BJ (cell line): ENCODE results near the gene GLI3. TPM values are rescaled to one million over a fixed set of nuclear protein-coding genes. Genes with fewer than 3 reads are reported as not detected.

Source experiments
- CTCF ChIA-PET: fragments of 350-600 bp; formaldehyde crosslinking; extraction: SDS; loops from one replicate; lab custom pipeline; 2021; ENCODE audit warnings: antibody characterized with exemption, inconsistent platforms; lab: Yijun Ruan, JAX
- POLR2A ChIA-PET: fragments of 300-600 bp; sonication (Branson Sonifier 250); formaldehyde crosslinking; extraction: SDS; loops from one replicate; lab custom pipeline; 2021; ENCODE audit warnings: antibody characterized with exemption; lab: Charles Lee
- DNase-seq: peaks from one replicate; pipeline ENCODE4 v3.0.0-alpha.2; 2011; ENCODE audit warnings: low read depth
- H3K27me3 ChIP-seq: 2 replicates; pipeline ENCODE4 v1.6.0; 2011; ENCODE audit warnings: low read length; ENCODE audit not compliant: control insufficient read depth, insufficient read depth
- H3K36me3 ChIP-seq: 2 replicates; pipeline ENCODE4 v1.5.1; 2011; ENCODE audit warnings: low read length; ENCODE audit not compliant: control insufficient read depth, insufficient read depth
- H3K4me3 ChIP-seq: 2 replicates; pipeline ENCODE4 v1.5.1; 2011; ENCODE audit warnings: low read depth, mild to moderate bottlenecking, control low read depth, low read length
- polyA plus RNA-seq: library from polyadenylated mRNA; depleted of rRNA; stranded (reverse); fragments of >200 nt; gene quantifications from 2 replicates; pipeline ENCODE4 v1.2.3, GENCODE V29; 2011
- TF ChIP-seq, protein P1 (sequence below): IDR thresholded peaks from 2 replicates; pipeline ENCODE4 v1.5.1; 2011; ENCODE audit warnings: low read depth, mild to moderate bottlenecking, control low read depth, inconsistent platforms, low read length, moderate library complexity; ENCODE audit not compliant: insufficient read depth

GLI3 gene
- polyA plus RNA-seq, 1 experiment, result 5.1 TPM

DNA sequence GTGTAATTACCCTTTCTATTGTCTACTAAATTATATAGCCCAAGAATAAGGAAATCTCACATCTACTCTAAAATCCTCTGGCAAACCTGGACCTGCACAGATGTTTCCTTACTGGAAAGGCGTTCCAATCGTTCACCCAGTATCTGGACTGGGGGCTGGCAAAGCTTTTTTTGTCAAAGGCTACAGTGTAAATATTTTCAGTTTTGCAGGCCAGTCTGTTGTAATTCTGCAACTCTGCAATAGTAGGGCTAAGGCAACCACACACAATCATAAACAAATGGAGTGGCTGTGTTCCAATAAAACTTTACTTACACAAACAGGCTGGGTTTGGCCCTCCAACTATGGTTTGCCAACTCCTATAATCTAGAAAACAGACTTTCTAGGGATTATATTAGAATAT lies 56.2 kb downstream of the GLI3 start:
- no peak for DNase-seq
- TF ChIP-seq, protein P1, sequence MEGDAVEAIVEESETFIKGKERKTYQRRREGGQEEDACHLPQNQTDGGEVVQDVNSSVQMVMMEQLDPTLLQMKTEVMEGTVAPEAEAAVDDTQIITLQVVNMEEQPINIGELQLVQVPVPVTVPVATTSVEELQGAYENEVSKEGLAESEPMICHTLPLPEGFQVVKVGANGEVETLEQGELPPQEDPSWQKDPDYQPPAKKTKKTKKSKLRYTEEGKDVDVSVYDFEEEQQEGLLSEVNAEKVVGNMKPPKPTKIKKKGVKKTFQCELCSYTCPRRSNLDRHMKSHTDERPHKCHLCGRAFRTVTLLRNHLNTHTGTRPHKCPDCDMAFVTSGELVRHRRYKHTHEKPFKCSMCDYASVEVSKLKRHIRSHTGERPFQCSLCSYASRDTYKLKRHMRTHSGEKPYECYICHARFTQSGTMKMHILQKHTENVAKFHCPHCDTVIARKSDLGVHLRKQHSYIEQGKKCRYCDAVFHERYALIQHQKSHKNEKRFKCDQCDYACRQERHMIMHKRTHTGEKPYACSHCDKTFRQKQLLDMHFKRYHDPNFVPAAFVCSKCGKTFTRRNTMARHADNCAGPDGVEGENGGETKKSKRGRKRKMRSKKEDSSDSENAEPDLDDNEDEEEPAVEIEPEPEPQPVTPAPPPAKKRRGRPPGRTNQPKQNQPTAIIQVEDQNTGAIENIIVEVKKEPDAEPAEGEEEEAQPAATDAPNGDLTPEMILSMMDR, result no peak
- Histone ChIP-seq H3K4me3 (no peak overlapping the region), H3K27me3 (no peaks in the 10 kb centered on the region), H3K36me3 (0 out of 2 replicates have a peak, but pooled peaks cover 1% of the 10 kb centered on the region)
- ChIA-PET CTCF (no interaction called here), POLR2A (interaction anchor here (0.5 kb wide), 1 partner anchor 18 kb away, joined by 9 read pairs; no protein-coding TSS in a partner anchor)

DNA sequence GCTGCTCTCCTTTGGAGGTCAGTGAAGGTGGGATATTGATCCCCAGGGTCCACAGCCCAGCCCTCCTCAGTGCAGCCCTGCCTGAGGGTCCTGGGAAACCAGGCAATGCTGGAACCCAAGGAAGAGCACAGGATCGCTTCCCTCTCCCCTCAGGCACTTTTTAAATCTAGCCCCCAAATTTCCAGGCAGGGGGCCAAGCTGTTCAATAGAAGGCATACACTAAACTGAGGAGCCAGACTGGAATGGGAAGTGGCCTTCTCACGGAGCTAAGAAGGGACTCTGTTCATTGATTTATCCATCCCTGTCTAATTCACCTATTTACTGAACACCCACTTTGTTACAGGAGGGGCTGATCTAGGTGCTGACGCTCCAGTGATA lies 60.3 kb downstream of the GLI3 start:
- Histone ChIP-seq H3K4me3 (no peak overlapping the region), H3K36me3 (0 out of 2 replicates have a peak, but pooled peaks cover 1% of the 10 kb centered on the region), H3K27me3 (no peaks in the 10 kb centered on the region)
- ChIA-PET CTCF (interaction anchor here (1.9 kb wide), 1 partner anchor 12 kb away, joined by 4 read pairs; no protein-coding TSS in a partner anchor), POLR2A (no interaction called here)
- DNase-seq, result no peak
- TF ChIP-seq, protein P1, result no peak

DNA sequence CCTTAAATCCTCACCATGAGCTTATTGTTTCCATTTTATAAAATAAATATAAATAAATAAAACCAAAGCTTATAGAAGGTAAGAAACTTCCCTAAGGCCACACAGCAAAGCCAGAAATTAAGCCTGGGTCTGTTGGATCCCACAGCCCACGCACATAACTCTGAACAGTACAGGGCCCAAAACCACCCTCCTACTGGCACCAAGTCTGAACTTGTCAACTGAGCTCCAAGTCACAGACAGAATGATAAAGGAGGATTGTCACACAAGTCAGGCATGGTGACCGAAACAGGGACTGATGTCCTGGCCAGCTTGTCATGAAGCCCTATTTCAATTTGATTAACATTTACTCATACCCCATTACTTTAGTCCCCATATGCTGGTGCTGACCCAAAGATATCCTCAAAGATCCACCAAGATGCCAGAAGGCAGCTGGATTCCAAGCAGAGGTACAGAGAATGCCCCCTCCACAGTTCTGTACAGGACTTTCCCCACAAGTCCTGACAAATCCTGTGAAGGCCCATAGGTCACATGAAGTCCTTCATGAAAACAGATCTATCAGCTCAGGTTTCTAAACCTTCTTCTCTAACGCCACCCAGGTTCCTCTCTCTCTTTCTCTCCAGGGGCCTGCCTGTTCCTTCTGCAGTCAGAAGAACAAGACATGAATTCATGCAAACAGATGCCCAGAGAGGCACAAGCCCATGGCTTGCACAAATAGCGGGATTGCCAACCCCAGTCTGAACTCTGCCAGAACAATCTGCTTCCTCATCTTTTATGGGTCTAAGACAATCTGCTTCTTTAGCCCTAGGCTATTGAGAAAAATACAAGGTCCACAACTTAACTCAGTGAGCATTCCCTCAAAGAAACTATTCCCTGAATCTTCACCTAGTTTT lies 60.9 kb downstream of the GLI3 start:
- no peak for DNase-seq
- no peak overlapping the region for H3K4me3 ChIP-seq
- no peaks in the 10 kb centered on the region for H3K27me3 ChIP-seq
- TF ChIP-seq, protein P1, result no peak
- H3K36me3 ChIP-seq, result 0 out of 2 replicates have a peak, but pooled peaks cover 1% of the 10 kb centered on the region
- ChIA-PET CTCF (interaction anchor here (1.5 to 1.9 kb wide), 3 partner anchors 10 to 12 kb away, joined by 3 to 4 read pairs (median 3); no protein-coding TSS in a partner anchor), POLR2A (no interaction called here)

DNA sequence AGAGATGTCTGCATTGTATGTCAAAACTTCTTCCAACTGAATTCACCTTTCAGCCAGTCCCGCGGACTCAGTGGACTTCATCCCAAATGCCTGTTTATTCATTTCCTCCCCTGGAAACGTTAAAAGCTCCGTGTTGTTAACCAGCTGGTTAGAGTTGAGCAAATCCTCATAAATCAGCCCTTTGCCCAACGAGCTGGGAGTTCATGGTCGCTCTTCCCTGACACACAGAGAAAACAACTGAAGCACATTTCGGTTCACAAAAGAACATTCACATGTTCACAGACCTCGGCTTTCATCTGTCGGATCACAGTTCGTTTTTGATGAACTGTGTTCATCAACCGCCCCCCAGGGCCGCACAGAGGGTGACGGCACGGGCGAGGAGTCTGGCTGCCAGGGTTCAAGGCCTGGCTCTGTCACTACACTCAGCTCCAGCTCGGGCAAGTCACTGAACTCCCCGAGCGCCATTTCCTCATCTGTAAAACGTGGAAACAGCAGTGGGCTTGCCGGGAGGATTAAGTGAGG lies 62.6 kb downstream of the GLI3 start:
- ChIA-PET CTCF (interaction anchor here (1.4 to 1.6 kb wide), 3 partner anchors 8 to 12 kb away, joined by 3 to 4 read pairs (median 3); no protein-coding TSS in a partner anchor), POLR2A (no interaction called here)
- no peak overlapping the region for H3K4me3 ChIP-seq
- TF ChIP-seq, protein P1, result no peak
- no peak for DNase-seq
- H3K36me3 ChIP-seq, result no peaks in the 10 kb centered on the region
- H3K27me3 ChIP-seq, result no peaks in the 10 kb centered on the region

DNA sequence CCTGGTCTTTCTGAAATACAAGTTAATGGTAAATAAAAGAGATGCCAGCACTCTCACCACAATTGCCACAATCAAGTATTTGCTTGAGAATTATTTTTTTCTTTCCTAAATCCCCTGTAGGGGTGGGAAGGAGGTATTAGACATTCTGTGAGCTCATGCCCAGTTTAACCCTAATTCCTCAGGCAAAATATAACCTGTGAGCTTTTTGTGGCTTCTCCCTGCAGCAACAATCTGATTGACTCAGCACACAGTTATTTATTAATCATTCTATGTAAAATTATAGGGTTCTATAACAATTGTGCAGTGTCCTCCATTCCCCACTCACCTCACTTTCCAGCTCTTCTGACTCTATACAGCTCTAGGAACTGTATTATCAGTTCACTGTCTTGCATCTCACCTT lies 66.3 kb downstream of the GLI3 start:
- Histone ChIP-seq H3K27me3 (no peaks in the 10 kb centered on the region), H3K36me3 (no peaks in the 10 kb centered on the region), H3K4me3 (no peak overlapping the region)
- ChIA-PET CTCF (interaction anchor here (0.6 to 1.6 kb wide), 3 partner anchors 15 to 56 kb away, joined by 3 to 5 read pairs (median 3); no protein-coding TSS in a partner anchor), POLR2A (no interaction called here)
- no peak for DNase-seq
- TF ChIP-seq, protein P1, result no peak
